Smooth muscle cell (in vitro differentiated cells): ENCODE data around the gene PRR15L. TPM values are rescaled to one million over a fixed set of nuclear protein-coding genes. Genes with fewer than 3 reads are reported as not detected.
A peak's percentile ranks its signal among the peaks of the same experiment; 100 is the strongest.

Source experiments
- DNase-seq: peaks from one replicate; lab custom pipeline; 2025; ENCODE audit not compliant: unreplicated experiment; lab: John Stamatoyannopoulos, UW
- H2AFZ ChIP-seq: fragments of 200-600 bp; sonication (generic); 2 replicates; pipeline ENCODE4 v1.6.0; 2016; ENCODE audit warnings: antibody characterized with exemption, low read depth, mild to moderate bottlenecking
- H3F3A ChIP-seq: fragments of 200-600 bp; sonication (generic); 2 replicates; pipeline ENCODE4 v1.6.0; 2017; ENCODE audit warnings: antibody characterized with exemption, low read depth
- H3K27ac ChIP-seq: fragments of 200-600 bp; sonication (generic); 2 replicates; pipeline ENCODE4 v1.5.1; 2016; ENCODE audit warnings: low read depth, mild to moderate bottlenecking
- H3K27me3 ChIP-seq: fragments of 200-600 bp; sonication (generic); 2 replicates; pipeline ENCODE4 v1.6.1; 2016; ENCODE audit warnings: low read depth, mild to moderate bottlenecking
- H3K36me3 ChIP-seq: fragments of 200-600 bp; sonication (generic); 2 replicates; pipeline ENCODE4 v1.5.1; 2016; ENCODE audit warnings: low read depth
- H3K4me1 ChIP-seq: fragments of 200-600 bp; sonication (generic); 2 replicates; pipeline ENCODE4 v1.5.1; 2016; ENCODE audit warnings: low read depth
- H3K4me2 ChIP-seq: fragments of 200-600 bp; sonication (generic); 2 replicates; pipeline ENCODE4 v1.6.0; 2016; ENCODE audit warnings: mild to moderate bottlenecking
- H3K4me3 ChIP-seq: fragments of 200-600 bp; sonication (generic); 2 replicates; pipeline ENCODE4 v1.5.1; 2016; ENCODE audit warnings: mild to moderate bottlenecking
- H3K79me2 ChIP-seq: fragments of 200-600 bp; sonication (generic); 2 replicates; pipeline ENCODE4 v1.6.0; 2016; ENCODE audit warnings: low read depth, mild to moderate bottlenecking
- H3K9ac ChIP-seq: fragments of 200-600 bp; sonication (generic); 2 replicates; pipeline ENCODE4 v1.6.0; 2016; ENCODE audit warnings: low read depth
- H3K9me3 ChIP-seq: fragments of 200-600 bp; sonication (generic); replicated peaks from 2 replicates; pipeline ENCODE4 v1.5.1; 2016; ENCODE audit warnings: low read depth
- H4K20me1 ChIP-seq: fragments of 200-600 bp; sonication (generic); 2 replicates; pipeline ENCODE4 v1.6.0; 2016; ENCODE audit warnings: low read depth
- CTCF ChIP-seq: fragments of 200-600 bp; sonication (generic); IDR thresholded peaks from 2 replicates; pipeline ENCODE4 v1.5.1; 2017; ENCODE audit warnings: borderline replicate concordance, mild to moderate bottlenecking, antibody characterized with exemption; ENCODE audit not compliant: insufficient read depth, poor library complexity, severe bottlenecking
- WGBS: methylation state at CpG from one replicate; pipeline ENCODE4 v1.1.7; 2016; ENCODE audit warnings: low lambda C conversion rate; 5-methylcytosine and 5-hydroxymethylcytosine counted together
- polyA plus RNA-seq: library from polyadenylated mRNA; unstranded; fragments of >200 nt; fragmentation: Nextera tagmentation; extraction: Ambion mirVana; gene quantifications from 2 replicates; pipeline ENCODE4 v1.2.1, GENCODE V29; 2016
- total RNA-seq: library from RNA; depleted of rRNA; stranded (reverse); fragments of >200 nt; gene quantifications from 2 replicates; pipeline ENCODE4 v1.2.3, GENCODE V29; 2014

PRR15L gene
- total and polyA plus RNA-seq, 2 experiments from 2014 or later = not detected

- H3K79me2 ChIP-seq = no peaks in the 10 kb centered on the region
- no peaks in the 10 kb centered on the region for H4K20me1 ChIP-seq
- peak overlapping the region; percentile 81 for H2AFZ ChIP-seq
- H3K27ac ChIP-seq = no peak overlapping the region
- H3K4me3 ChIP-seq = peak overlapping the region; percentile 27
- peak; percentile 89 for TF ChIP-seq CTCF
- H3F3A ChIP-seq = no peaks in the 10 kb centered on the region
- H3K9ac ChIP-seq = peak overlapping the region; percentile 20
- H3K27me3 ChIP-seq = no peaks in the 10 kb centered on the region
- 7% methylated on average over 22 of the region's 22 CpGs for WGBS
- H3K4me2 ChIP-seq = peak overlapping the region; percentile 82
- H3K9me3 ChIP-seq = no peaks in the 10 kb centered on the region
- H3K36me3 ChIP-seq = no peaks in the 10 kb centered on the region
- H3K4me1 ChIP-seq = no peaks in the 10 kb centered on the region
- peak; percentile 61 for DNase-seq
These were observed 8.4 kb downstream of the PRR15L start for GRCh38 chr17:47949197-47949759.

- WGBS = 55% methylated on average over 5 of the region's 5 CpGs
- Histone ChIP-seq H3K27ac (no peak overlapping the region), H4K20me1 (no peaks in the 10 kb centered on the region), H3F3A (no peaks in the 10 kb centered on the region), H3K4me2 (peak overlapping the region; percentile 82), H2AFZ (peak overlapping the region; percentile 81), H3K4me3 (no peak overlapping the region), H3K79me2 (no peaks in the 10 kb centered on the region), H3K36me3 (no peaks in the 10 kb centered on the region), H3K9me3 (no peaks in the 10 kb centered on the region), H3K9ac (no peak overlapping the region), H3K4me1 (no peaks in the 10 kb centered on the region), H3K27me3 (no peaks in the 10 kb centered on the region)
- no peak for DNase-seq
- TF ChIP-seq CTCF = no peak
These were observed 8.9 kb downstream of the PRR15L start for GRCh38 chr17:47948706-47949196.

- H3F3A ChIP-seq = no peaks in the 10 kb centered on the region
- no peaks in the 10 kb centered on the region for H3K79me2 ChIP-seq
- H3K27me3 ChIP-seq = no peaks in the 10 kb centered on the region
- TF ChIP-seq CTCF = peak; percentile 83
- no peak overlapping the region for H2AFZ ChIP-seq
- no peaks in the 10 kb centered on the region for H3K4me1 ChIP-seq
- no peak overlapping the region for H3K4me3 ChIP-seq
- H4K20me1 ChIP-seq = no peaks in the 10 kb centered on the region
- H3K27ac ChIP-seq = no peak overlapping the region
- no peak overlapping the region for H3K9ac ChIP-seq
- no peaks in the 10 kb centered on the region for H3K9me3 ChIP-seq
- no peak overlapping the region for H3K4me2 ChIP-seq
- WGBS = 31% methylated on average over 2 of the region's 2 CpGs
- DNase-seq = peak; percentile 14
- H3K36me3 ChIP-seq = no peaks in the 10 kb centered on the region
These were observed 10.7 kb downstream of the PRR15L start for GRCh38 chr17:47946929-47947397.

GRCh38 chr17:47946516-47946915, 11.2 kb downstream of the PRR15L start:
- no peak for DNase-seq
- no peaks in the 10 kb centered on the region for H3K79me2 ChIP-seq
- no peaks in the 10 kb centered on the region for H3K4me1 ChIP-seq
- no peaks in the 10 kb centered on the region for H3K27me3 ChIP-seq
- 97% methylated on average over 6 of the region's 6 CpGs for WGBS
- H3K4me2 ChIP-seq = no peak overlapping the region
- no peak for TF ChIP-seq CTCF
- H3K27ac ChIP-seq = peak overlapping the region; percentile 79
- H3K36me3 ChIP-seq = no peaks in the 10 kb centered on the region
- H3K9ac ChIP-seq = no peak overlapping the region
- H3K9me3 ChIP-seq = no peaks in the 10 kb centered on the region
- H2AFZ ChIP-seq = no peak overlapping the region
- H4K20me1 ChIP-seq = no peaks in the 10 kb centered on the region
- no peaks in the 10 kb centered on the region for H3F3A ChIP-seq
- H3K4me3 ChIP-seq = no peak overlapping the region
